HG03066 (cell line): ENCODE data around the gene NAALAD2.
"Not testable (repeated sequence)": the region's sequence is repeated elsewhere in the genome, so short reads cannot be mapped to it uniquely, and the experiment has no call there.

Experiments
- ATAC-seq: cut with Tn5 transposase; IDR thresholded peaks from one replicate; pipeline ENCODE4 v1.9.1; 2021; ENCODE audit warnings: low read depth; ENCODE audit not compliant: unreplicated experiment

Gene NAALAD2

DNA sequence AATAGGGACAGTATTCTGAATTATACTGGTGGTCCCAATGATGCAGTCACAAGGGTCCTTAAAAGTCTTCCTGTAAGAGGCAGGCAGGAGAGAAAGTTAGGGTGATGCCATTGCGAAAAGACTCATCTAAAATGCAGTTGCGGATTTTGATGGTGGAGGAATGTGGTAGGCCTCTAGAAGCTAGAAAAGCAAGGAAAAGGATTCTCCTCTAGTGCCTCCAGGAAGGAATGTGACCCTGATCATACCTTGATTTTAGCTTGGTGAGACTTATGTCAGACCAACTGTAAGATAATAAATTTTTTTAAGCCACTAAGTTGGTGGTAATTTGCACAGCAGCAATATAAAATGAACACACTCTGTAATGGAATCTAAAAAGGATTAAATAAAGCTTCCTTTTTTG is 54.5 kb downstream of the NAALAD2 start:
- ATAC-seq, result no peak

DNA sequence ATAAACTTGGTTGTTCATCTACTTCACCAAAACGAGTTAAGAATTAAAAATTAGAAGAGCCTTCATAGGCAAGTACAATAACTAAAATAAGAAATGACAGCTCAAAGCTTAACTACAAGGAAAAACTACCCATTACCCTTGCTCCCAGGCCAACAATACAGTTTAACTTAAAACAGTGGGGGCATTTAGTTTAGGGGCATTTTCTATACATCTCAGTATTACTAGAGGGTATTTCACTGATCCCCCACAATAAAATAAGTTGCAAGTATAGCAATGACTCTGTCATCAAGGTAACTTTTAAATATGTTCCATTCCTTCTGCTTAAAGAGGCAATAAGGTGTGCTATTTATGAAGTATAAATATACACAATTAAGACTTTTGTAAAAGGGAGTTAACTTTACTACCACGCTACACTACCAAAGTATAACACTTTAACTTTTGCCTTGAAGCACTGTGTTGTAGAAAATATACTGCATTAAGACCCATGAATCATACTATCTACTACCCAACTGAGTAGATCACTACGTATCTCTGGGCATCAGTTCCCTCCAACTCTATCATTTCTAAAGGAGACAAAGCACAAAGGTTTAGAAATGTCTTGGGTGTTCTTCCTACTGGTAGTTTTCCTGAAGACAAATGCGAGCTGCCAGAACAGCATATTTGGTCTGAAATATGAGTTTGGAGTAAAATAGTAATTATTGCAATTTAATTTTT is 58.6 kb downstream of the NAALAD2 start:
- ATAC-seq, result no peak

DNA sequence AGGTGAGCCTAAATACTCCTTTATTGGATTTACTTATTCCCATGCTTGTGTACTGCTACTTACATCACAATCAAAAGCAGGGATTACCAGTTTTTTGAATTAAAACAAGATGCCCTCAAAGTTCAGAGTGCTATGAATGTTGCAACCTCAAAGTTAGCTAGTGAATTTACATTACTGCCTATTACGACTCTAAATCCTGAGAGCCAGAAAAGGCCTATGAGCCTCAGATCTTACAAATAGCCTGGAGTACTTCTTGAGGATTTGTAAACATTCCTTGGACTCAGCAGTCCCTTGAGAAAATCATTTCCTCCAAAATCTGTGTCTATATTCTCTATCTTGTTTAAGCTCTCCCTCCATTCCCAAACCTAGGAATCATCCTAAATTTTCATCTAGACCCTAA is 62.9 kb downstream of the NAALAD2 start:
- no peak for ATAC-seq

DNA sequence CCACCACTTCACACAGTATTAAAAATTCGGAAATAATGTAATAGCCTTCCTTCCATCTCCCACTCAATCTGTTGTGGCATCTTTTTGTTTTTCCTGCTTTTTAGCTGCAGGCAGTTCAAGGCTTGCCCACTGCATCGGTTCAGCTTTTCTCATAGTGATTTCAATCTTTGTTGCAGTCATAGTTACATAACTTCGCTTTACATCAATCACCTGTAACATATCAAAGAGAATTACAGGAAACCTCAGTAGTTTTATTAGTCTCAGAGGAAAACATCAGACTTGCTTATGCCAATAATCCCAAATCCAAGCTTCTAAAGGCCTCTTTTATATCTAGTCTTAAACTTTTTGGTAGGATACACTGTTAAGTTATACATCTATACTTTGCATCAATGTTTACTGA is 67.9 kb downstream of the NAALAD2 start:
- ATAC-seq, result no peak

DNA sequence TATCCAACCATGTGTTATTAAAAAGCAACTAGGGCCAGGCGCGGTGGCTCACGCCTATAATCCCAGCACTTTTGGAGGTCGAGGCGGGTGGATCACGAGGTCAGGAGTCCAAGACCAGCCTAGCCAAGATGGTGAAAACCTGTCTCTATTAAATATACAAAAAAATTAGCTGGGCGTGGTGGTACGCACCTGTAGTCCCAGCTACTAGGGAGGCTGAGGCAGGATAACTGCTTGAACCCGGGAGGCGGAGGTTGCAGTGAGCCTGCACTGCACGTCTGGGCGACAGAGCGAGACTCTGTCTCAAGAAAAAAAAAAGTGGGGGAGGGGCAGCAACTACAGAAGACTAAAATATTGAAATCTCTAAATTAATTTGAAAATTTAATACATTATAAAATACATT is 69.9 kb downstream of the NAALAD2 start:
- ATAC-seq, result no peak

DNA sequence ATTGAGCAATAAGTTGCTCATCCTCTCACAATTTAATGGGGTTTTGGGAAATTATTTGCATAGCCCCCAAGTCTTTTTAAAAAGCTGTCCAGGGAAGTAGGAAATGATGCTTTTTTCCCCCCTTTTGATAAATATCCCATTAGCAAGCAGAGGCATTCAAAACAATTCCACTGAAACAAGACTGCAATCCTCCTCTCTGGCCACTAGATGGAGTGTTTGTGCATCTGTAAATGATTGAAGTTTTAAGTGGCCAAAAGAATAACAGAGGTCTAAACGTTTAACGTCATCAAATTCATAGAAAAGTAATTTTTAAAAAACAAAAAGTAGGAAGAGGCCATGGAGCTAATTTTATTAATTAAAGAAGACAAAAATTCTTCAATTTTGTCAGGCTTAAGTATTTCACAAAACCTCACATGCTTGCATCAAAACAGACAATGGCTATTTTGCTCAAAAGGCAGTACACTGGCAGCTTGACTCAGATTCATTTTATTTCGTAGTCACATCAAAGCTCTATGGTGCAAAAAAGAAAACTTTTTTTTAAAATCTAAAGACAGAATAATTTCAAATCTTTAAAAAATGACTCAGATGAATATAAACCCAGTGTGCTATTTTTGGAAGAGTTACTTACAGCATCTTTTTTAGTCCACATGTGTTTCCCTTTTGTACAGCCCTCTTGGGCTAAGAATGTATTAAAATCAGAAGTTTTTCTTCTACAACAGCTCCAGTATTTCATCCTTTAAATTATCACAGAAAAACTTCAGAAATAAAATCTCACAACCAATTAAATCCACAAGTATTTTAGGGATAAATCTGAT is 70.6 kb downstream of the NAALAD2 start:
- ATAC-seq, result peak; percentile 90

DNA sequence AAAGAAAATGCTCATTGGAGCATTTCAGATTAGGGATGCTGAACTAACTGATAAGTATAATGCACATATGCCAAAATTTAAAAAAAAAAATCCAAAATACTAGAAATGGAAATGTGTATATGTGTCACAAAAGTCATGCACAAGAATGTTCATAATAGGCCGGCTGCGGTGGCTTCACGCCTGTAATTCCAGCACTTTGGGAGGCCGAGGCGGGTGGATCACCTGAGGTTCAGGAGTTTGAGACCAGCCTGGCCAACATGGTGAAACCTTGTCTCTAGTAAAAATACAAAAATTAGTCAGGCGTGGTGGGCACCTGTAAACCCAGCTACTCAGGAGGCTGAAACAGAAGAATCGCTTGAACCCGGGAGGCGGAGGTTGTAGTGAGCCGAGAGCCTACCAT is 73.5 kb downstream of the NAALAD2 start:
- not testable (repeated sequence) for ATAC-seq

DNA sequence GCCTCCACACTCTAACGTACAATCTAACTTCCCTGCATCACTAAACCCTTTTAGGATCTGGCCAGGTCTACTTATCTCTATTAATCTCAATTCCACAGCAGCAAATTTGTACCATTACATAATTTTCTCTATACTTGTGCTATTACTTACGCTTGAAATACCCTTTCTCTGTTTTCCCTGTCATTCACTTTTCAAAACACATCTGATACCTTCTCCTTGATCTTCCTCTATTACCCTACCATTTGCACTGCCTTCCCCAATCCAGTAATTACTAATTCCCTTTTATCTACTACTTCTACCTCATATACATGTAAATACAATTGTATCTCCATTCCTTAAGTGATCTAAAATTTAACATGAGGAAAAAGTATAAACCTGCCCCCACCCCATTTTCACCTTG is 74.4 kb downstream of the NAALAD2 start:
- ATAC-seq, result no peak

DNA sequence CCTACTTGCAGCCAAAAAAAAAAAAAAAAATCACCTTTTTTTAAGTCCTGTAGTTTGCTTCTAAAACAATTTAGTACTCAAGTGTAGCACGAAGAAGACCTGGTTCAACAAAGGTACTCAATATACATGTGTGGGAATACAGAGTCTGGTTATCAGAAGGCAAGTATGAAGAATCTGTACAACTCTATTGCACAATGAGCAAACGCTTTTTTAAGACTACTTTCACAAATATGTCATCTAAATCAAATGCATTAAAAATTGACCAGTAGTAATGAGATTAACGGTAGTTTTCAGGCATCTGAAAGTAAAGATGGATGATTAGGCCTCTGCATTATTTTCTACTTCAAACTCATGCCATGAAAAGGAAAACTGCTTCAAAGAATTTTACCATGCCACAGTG is 78.9 kb downstream of the NAALAD2 start:
- ATAC-seq, result no peak

DNA sequence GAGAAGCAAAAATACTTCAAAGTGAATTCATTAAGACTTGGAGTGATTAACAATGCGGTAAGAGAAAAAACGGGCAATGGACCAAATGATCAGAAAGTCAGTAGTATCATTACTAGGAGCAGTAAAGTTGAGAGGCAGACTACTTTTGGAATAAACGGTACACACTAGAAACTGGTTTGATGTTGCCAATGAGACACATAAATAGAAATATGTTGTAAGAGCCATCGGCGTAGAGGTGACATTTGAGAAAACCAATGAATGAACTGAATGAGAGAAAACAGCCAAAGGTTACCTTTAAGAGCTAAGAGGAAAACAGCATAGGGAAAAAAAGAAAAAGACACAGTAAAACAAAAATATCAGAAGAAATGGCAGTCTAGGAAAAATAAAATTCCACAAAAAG is 82.1 kb downstream of the NAALAD2 start:
- ATAC-seq, result no peak

DNA sequence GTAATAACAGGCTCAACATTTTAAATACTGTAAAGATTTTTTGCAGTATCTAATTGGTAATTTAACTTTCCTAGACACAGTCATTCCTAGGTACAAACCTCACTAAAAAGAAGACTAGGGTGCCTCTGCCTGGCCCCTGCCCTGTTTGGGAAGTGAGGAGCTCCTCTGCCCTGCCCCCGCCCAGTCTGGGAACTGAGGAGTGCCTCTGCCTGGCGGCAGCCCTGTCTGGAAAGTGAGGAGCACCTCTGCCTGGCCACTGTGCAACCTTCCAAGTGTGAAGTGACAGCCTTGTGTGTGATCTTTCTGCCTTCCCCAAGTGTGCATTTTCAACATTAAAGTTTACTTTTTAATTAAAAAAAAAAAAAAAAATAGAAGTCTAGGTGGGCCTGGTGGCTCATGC is 84.1 kb downstream of the NAALAD2 start:
- ATAC-seq, result no peak

DNA sequence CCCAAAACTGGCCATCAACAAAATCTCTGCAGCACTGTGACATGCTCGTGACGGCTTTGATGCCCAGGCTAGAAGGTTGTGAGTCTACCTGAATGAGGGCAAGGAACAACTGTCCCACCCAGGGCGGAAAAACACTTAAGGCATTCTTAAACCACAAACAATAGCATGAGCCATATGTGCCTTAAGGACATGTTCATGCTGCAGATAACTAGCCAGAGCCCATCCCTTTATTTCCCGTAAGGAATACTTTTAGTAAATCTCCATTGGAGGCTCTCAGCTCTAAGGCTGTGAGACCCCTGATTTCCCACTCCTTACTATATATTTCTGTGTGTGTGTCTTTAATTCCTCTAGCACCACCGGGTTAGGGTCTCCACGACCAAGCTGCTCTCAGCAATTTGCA is 85.0 kb downstream of the NAALAD2 start:
- no peak for ATAC-seq

DNA sequence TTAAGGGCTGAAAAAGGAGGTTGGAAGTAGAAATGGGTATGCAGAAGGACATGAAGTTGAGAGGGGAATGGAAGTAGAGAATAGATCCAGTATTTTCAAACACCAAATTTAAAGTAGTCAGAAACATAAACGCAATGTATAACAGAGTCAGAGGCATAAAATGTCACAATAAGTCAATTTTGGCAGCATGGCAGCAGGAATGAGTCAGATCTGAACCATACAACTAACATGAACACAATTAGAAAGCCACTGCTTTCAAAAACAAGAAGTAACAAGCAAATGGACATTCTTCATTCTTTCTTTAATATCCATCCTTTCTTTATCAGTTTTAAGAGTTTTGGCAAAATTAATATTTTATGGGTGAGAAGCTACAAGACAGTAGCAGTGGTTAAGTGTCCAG is 85.9 kb downstream of the NAALAD2 start:
- ATAC-seq, result no peak

DNA sequence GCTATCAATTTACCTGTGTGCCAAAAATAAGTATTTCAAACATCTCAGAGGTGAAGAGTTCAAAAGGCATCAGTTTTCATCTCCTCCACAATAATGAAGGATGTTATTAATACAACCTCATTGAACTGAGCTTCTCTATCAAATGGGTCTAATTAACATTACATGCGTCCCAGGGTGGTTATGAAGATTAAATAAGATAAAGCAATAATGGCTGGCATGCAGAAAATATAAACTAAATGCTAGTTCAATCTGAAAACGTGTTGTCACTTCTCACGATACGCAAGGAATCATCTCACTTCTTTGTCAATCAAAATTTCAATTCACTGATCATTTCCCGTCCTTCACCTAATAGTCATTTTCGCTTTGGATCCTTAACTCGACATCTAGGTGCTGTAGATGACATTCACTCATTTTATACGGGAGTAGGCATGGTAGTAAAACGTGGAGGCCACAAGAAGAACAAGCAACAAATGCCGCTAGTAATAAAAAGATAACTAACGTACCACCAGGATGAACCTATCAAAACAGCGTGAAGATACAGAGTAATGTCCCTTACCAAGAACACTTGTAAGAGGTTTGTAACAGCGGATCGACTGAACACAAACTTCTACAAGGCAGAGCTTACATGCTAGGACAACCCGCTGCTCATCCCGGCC is 87.5 kb downstream of the NAALAD2 start:
- ATAC-seq, result peak; percentile 15

DNA sequence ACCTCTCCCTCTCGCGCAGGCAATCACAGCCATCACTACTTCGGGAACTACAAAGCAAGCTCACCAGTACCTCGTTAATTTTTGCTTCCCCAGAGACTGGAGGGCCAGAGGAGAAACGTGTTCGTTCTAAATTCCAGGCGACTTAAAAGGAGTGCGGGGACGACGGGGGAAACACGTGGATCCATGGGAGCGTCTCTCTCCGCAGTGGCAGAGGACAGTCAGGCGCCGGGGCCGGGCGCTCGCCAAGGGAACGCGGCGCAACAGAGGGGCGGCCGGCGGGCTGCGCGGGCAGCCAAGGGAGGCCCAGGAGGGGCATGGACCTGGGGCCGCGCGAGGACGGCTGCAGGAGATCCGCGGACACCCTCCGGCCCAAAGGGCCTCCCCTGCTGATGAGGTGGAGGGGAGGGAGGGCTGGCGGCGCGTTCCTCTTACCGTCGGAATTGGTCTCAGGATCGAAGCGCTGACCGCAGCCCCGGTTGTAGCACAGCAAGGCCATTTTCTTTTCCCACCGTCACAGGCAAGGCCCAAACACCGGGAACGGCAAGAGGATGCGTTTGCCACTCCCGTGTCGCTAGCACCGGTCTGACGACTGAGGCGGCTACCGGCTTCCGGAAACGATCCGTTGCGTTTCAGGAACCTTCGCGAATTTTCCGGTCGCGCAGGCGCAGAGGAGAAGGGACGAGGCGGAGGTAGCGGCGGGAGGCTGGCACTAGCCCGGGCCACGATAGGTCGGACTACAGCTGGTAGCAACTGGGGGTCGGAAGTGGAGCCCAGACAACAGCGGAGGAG is 88.2 kb downstream of the NAALAD2 start, which contains the start of gene CHORDC1:
Gene CHORDC1, minus strand, starts transcription at position 591 of the 789 bp plus-strand sequence. Its CDS starts 95 bp downstream, at position 496.
- peak; percentile 89 for ATAC-seq

DNA sequence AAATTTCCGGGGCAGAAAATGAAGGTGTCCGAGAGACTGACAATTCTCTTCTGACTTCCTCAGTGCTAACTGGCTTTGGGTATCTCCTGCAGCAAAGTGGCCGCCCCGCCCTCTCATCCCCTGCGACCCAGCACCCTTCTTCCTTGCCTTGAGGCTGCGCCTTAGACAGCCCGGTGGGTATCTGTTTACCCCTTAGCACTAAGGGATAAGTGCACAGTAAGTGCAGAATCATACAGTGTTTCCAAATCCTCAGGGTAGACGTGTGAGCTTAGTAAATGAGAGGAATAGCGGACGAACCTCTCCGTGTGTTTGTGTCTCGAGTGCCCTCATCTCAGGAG is 88.8 kb downstream of the NAALAD2 start:
- peak; percentile 46 for ATAC-seq

DNA sequence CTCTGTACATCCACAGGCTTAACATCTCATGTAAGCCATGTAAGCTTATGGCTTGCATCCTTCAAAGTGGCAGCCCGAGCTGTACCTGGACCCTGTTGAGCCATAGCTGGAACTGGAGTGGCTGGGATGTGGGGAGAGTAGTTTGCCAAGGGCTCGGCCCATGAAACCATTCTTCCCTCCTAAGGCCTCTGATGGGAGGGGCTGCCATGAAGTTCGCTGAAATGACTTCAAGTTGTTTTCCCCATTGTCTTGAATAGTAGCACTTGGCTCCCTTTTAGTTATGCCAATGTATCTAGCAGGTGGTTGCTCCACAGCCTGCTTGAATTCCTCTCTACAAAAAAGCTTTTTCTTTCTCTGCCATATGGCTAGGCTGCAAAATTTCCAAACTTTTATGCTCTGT is 93.6 kb downstream of the NAALAD2 start:
- no peak for ATAC-seq

DNA sequence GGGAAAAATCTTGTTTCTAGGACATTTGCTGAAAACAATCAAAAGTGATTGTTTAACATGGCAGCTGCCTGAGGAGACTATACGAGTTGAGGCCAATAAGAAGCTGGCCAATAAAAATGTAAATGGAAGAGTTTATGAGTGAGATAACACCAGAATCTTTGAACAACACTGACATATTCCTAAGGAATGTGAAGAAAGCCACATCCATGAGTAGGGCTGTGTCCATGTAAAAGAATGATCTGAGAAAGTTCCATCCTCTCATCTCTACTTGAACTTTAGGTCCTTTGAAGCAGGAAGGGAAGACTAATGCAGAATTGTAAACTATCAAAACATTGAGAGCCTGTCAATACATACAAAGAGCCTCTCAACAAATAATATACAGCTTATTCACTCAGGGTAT is 95.3 kb downstream of the NAALAD2 start:
- ATAC-seq, result no peak

DNA sequence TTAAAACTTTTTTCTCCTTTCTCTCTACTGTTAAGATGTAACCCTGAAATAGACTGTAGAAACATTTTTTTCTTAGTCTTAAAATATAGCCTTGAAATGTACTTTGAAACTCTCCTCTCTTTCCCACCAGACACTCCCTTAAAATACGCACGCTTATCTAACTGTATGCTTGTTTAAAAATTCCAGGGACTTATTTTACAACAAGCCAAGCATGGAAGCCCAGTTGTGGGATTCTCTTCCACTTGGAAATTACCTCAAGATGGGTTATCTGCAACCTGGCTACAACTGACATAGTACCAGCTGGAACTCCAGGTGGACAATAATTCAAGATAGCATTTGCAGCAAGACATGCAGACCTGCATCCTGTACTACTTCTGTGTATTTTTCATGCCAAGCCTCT is 100.5 kb downstream of the NAALAD2 start:
- ATAC-seq, result no peak

DNA sequence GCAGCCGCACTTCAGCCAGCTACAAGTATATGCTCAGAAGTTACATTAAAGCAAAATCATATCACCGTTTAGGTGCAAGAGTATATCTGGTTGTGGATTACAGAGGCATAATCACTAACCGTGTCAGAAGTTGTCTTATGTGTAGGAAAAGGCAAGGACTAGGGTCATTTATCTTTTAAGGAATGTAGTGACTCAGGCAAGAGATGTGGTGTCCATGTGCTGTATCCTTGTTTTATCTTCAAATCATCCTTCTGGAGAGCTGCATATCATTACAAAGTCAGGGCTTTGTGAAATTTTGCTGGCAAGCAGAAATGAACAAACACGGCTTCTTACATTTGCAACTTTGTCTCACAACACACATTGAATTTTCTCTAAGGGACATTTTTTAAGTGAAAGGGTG is 101.1 kb downstream of the NAALAD2 start:
- no peak for ATAC-seq

DNA sequence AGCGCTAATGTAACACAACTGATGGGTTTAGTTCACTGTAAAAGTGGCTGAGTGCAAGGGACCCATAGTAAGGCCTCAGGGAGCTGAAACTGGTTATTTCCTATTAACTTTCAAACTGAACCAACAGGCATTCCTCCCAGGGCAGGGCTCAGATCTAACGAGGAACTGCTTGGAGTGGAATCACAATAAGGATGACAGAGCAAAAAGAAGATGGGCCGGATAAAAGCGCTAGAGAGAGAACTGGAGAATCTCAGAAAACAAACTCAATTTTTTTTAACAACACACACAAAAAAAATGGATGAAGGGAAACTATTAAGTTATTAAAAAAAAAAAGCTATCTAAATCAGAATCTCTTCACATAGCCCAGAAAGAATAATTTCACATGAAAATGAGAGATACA is 102.5 kb downstream of the NAALAD2 start:
- ATAC-seq, result no peak
